HepG2 (cell line): ENCODE measurements around the gene PRSS36. TPM values are rescaled to one million over a fixed set of nuclear protein-coding genes. Genes with fewer than 3 reads are reported as not detected.

Experiments used
- ATM ChIP-seq: fragments of 450-650 bp; IDR thresholded peaks from 2 replicates; pipeline ENCODE4 v1.7.1; 2017; ENCODE audit warnings: mild to moderate bottlenecking, borderline replicate concordance
- CBFB ChIP-seq: sonication (generic); formaldehyde crosslinking; IDR thresholded peaks from 2 replicates; pipeline ENCODE4 v1.4.0; 2020; ENCODE audit warnings: missing genetic modification reagents
- CENPT ChIP-seq: sonication (generic); formaldehyde crosslinking; IDR thresholded peaks from 2 replicates; pipeline ENCODE4 v1.8.0; 2022; ENCODE audit warnings: low read depth, mild to moderate bottlenecking, moderate library complexity, missing genetic modification reagents
- HDAC2 ChIP-seq: sonication (generic); formaldehyde crosslinking; IDR thresholded peaks from 2 replicates; pipeline ENCODE4 v1.4.0; 2020; ENCODE audit warnings: missing genetic modification reagents
- MAFG ChIP-seq: sonication (generic); formaldehyde crosslinking; IDR thresholded peaks from 2 replicates; pipeline ENCODE4 v1.5.1; 2020; ENCODE audit warnings: mild to moderate bottlenecking, missing genetic modification reagents
- MYC ChIP-seq: sonication (generic); formaldehyde crosslinking; IDR thresholded peaks from 2 replicates; pipeline ENCODE4 v1.9.0; 2021; ENCODE audit warnings: missing genetic modification reagents, borderline replicate concordance
- NONO ChIP-seq, 2 experiments: fragments of 450-650 bp in 1 of 2; sonication (generic) in 1 of 2; formaldehyde crosslinking in 1 of 2; IDR thresholded peaks in 1 of 2; conservative IDR thresholded peaks in 1 of 2; 2 replicates each; pipeline versions ENCODE4 v1.6.1 to v1.8.0; 2017 to 2022; ENCODE audit warnings: mild to moderate bottlenecking in 1 of 2, missing genetic modification reagents in 1 of 2, moderate library complexity in 1 of 2
- PTBP1 ChIP-seq: fragments of 200-400 bp; formaldehyde crosslinking; IDR thresholded peaks from 2 replicates; pipeline ENCODE4 v1.6.1; 2018; ENCODE audit warnings: low read length, low read depth; ENCODE audit not compliant: poor library complexity, severe bottlenecking
- RXRB ChIP-seq: IDR thresholded peaks from 2 replicates; pipeline ENCODE4 v1.6.1; 2016; ENCODE audit warnings: borderline replicate concordance, missing genetic modification reagents, missing compliant biosample characterization
- ZMYM3 ChIP-seq: sonication (generic); formaldehyde crosslinking; IDR thresholded peaks from 2 replicates; pipeline ENCODE4 v1.5.1; 2020; ENCODE audit warnings: mild to moderate bottlenecking, missing genetic modification reagents
- ZNF766 ChIP-seq: sonication (generic); formaldehyde crosslinking; IDR thresholded peaks from 2 replicates; pipeline ENCODE4 v1.5.0; 2020; ENCODE audit warnings: missing genetic modification reagents, borderline replicate concordance
- ZNF780A ChIP-seq: sonication (generic); formaldehyde crosslinking; IDR thresholded peaks from 2 replicates; pipeline ENCODE4 v1.8.0; 2022; ENCODE audit warnings: mild to moderate bottlenecking, missing genetic modification reagents, moderate library complexity
- ZSCAN22 ChIP-seq: sonication (generic); formaldehyde crosslinking; IDR thresholded peaks from 2 replicates; pipeline ENCODE4 v1.4.0; 2020; ENCODE audit warnings: mild to moderate bottlenecking, missing genetic modification reagents
- polyA plus RNA-seq, 8 experiments: library from polyadenylated mRNA; depleted of rRNA in 3 of 8; stranded (reverse) in 7 of 8; unstranded in 1 of 8; fragments of >200 nt; fragmentation: Illumina TruSeq in 4 of 8; extraction: Trizol in 4 of 8; gene quantifications; 2 replicates each; pipeline versions ENCODE4 v1.2.1 to v1.2.3, GENCODE V29; 2011 to 2016; ENCODE audit warnings: low read depth in 4 of 8, missing spikeins in 1 of 8, mixed read lengths in 1 of 8; ENCODE audit not compliant: insufficient read depth in 1 of 8
- total RNA-seq, 5 experiments: library from RNA; depleted of rRNA; stranded (reverse); fragments of >200 nt; fragmentation: Illumina TruSeq; extraction: Trizol; gene quantifications; 2 replicates each; pipeline ENCODE4 v1.2.3, GENCODE V29; 2016; ENCODE audit warnings: low read depth in 1 of 5
- TF ChIP-seq, protein P1 (sequence below): sonication (generic); formaldehyde crosslinking; IDR thresholded peaks from 2 replicates; pipeline ENCODE4 v1.9.0; 2021; ENCODE audit warnings: missing genetic modification reagents, borderline replicate concordance
- TF ChIP-seq, protein P2 (sequence below): sonication (generic); formaldehyde crosslinking; IDR thresholded peaks from 2 replicates; pipeline ENCODE4 v1.4.0; 2020; ENCODE audit warnings: missing genetic modification reagents
- TF ChIP-seq, protein P3 (sequence below): sonication (generic); formaldehyde crosslinking; IDR thresholded peaks from 2 replicates; pipeline ENCODE4 v1.9.0; 2022; ENCODE audit warnings: missing genetic modification reagents, mild to moderate bottlenecking, borderline replicate concordance
- TF ChIP-seq, protein P4 (sequence below): IDR thresholded peaks from 2 replicates; pipeline ENCODE4 v1.6.1; 2012; ENCODE audit warnings: low read depth, low read length, improper control_type of control experiment
- TF ChIP-seq, protein P5 (sequence below): sonication (generic); formaldehyde crosslinking; IDR thresholded peaks from 2 replicates; pipeline ENCODE4 v1.5.1; 2020; ENCODE audit warnings: mild to moderate bottlenecking, missing genetic modification reagents, borderline replicate concordance

PRSS36 gene
- total and polyA plus RNA-seq, 2 of the 13 experiments (the other 11 are each of a cell fraction or from before 2014, with no cell fraction given): 1.5 to 2.1 TPM

DNA sequence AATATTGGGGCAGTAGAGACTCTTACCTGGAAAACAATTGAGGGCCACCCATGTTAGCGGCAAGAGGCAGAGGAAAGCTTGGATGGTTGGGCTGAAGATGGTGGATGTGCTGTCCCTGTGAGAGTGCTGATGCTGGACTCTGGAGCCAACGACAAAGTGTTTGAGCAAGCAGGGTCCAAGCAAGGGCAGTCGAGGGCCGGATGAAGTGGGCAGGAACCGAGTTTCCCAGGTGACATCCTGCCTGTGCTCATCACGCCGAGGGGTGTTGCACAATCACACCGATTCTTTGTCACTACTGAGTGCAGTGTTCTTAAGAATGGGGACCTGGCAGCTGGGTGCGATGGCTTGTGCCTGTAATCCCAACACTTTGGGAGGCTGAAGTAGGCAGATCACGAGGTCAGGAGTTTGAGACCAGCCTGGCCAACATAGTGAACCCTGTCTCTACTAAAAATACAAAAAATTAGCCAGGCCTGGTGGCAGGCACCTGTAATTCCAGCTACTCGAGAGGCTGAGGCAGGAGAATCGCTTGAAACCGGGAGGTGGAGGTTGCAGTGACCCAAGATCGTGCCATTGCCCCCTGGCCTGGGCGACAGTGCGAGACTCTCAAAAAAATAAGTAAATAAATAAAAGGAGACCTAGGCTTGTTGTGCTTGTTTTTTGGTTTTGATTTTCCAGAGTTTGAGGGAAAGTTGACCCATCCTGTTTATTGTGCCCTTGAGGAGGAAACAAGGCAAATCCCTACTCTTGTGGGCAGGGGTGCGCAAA is 46.6 kb upstream of the PRSS36 start (continued):
- TF ChIP-seq, protein P1, sequence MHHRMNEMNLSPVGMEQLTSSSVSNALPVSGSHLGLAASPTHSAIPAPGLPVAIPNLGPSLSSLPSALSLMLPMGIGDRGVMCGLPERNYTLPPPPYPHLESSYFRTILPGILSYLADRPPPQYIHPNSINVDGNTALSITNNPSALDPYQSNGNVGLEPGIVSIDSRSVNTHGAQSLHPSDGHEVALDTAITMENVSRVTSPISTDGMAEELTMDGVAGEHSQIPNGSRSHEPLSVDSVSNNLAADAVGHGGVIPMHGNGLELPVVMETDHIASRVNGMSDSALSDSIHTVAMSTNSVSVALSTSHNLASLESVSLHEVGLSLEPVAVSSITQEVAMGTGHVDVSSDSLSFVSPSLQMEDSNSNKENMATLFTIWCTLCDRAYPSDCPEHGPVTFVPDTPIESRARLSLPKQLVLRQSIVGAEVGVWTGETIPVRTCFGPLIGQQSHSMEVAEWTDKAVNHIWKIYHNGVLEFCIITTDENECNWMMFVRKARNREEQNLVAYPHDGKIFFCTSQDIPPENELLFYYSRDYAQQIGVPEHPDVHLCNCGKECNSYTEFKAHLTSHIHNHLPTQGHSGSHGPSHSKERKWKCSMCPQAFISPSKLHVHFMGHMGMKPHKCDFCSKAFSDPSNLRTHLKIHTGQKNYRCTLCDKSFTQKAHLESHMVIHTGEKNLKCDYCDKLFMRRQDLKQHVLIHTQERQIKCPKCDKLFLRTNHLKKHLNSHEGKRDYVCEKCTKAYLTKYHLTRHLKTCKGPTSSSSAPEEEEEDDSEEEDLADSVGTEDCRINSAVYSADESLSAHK (CRISPR knock-in tag): no peak
- TF ChIP-seq, protein P2, sequence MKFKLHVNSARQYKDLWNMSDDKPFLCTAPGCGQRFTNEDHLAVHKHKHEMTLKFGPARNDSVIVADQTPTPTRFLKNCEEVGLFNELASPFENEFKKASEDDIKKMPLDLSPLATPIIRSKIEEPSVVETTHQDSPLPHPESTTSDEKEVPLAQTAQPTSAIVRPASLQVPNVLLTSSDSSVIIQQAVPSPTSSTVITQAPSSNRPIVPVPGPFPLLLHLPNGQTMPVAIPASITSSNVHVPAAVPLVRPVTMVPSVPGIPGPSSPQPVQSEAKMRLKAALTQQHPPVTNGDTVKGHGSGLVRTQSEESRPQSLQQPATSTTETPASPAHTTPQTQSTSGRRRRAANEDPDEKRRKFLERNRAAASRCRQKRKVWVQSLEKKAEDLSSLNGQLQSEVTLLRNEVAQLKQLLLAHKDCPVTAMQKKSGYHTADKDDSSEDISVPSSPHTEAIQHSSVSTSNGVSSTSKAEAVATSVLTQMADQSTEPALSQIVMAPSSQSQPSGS (CRISPR knock-in tag): no peak
- TF ChIP-seq, protein P3, sequence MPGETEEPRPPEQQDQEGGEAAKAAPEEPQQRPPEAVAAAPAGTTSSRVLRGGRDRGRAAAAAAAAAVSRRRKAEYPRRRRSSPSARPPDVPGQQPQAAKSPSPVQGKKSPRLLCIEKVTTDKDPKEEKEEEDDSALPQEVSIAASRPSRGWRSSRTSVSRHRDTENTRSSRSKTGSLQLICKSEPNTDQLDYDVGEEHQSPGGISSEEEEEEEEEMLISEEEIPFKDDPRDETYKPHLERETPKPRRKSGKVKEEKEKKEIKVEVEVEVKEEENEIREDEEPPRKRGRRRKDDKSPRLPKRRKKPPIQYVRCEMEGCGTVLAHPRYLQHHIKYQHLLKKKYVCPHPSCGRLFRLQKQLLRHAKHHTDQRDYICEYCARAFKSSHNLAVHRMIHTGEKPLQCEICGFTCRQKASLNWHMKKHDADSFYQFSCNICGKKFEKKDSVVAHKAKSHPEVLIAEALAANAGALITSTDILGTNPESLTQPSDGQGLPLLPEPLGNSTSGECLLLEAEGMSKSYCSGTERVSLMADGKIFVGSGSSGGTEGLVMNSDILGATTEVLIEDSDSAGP: 0 out of 2 replicates have a peak, but pooled peaks have one; percentile 47
- TF ChIP-seq CENPT (CRISPR knock-in tag): no peak
- no peak for TF ChIP-seq MYC (CRISPR knock-in tag)
- TF ChIP-seq MAFG: no peak
- TF ChIP-seq, protein P4, sequence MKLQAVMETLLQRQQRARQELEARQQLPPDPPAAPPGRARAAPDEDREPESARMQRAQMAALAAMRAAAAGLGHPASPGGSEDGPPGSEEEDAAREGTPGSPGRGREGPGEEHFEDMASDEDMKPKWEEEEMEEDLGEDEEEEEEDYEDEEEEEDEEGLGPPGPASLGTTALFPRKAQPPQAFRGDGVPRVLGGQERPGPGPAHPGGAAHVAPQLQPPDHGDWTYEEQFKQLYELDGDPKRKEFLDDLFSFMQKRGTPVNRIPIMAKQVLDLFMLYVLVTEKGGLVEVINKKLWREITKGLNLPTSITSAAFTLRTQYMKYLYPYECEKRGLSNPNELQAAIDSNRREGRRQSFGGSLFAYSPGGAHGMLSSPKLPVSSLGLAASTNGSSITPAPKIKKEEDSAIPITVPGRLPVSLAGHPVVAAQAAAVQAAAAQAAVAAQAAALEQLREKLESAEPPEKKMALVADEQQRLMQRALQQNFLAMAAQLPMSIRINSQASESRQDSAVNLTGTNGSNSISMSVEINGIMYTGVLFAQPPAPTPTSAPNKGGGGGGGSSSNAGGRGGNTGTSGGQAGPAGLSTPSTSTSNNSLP: no peak
- TF ChIP-seq RXRB (CRISPR knock-in tag): no peak
- TF ChIP-seq PTBP1: no peak
- TF ChIP-seq ZNF780A (CRISPR knock-in tag): no peak
- TF ChIP-seq ZSCAN22: no peak
- TF ChIP-seq, protein P5, sequence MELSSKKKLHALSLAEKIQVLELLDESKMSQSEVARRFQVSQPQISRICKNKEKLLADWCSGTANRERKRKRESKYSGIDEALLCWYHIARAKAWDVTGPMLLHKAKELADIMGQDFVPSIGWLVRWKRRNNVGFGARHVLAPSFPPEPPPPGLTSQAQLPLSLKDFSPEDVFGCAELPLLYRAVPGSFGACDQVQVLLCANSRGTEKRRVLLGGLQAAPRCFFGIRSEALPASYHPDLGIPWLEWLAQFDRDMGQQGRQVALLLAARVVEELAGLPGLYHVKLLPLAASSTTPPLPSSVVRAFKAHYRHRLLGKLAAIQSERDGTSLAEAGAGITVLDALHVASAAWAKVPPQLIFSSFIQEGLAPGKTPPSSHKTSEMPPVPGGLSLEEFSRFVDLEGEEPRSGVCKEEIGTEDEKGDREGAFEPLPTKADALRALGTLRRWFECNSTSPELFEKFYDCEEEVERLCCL (CRISPR knock-in tag): no peak
- no peak for TF ChIP-seq CBFB (CRISPR knock-in tag)
- TF ChIP-seq ATM: no peak
- TF ChIP-seq HDAC2 (CRISPR knock-in tag): no peak
- TF ChIP-seq NONO (IDR thresholded peaks at IDR 0.05): no peak
- peak; percentile 47; the same call in 1 of the 2 replicates for TF ChIP-seq NONO (CRISPR knock-in tag; conservative IDR thresholded peaks at IDR 0.05)
- no peak for TF ChIP-seq ZNF766 (CRISPR knock-in tag)
- no peak for TF ChIP-seq ZMYM3 (CRISPR knock-in tag)
